Activated CD8-positive, alpha-beta memory T cell treated with anti-CD3 and anti-CD28 coated beads, Interleukin-2, amount 10 ng/mL, durations not matched to agents 7 days and 5 days (primary cell): ENCODE data around the gene SLC15A3. TPM values are rescaled to one million over a fixed set of nuclear protein-coding genes. Genes with fewer than 3 reads are reported as not detected.
"Not testable (repeated sequence)": the region's sequence is repeated elsewhere in the genome, so short reads cannot be mapped to it uniquely, and the experiment has no call there.

Experiments
- ATAC-seq: fragments of 150-1000 bp; cut with Tn5 transposase; one replicate; pipeline ENCODE4 v1.10.0; 2021; ENCODE audit warnings: moderate library complexity
- CTCF ChIA-PET: fragments of 350-600 bp; sonication (Branson Sonifier 250); formaldehyde crosslinking; loops from one replicate; lab custom pipeline; 2021; ENCODE audit warnings: antibody characterized with exemption; lab: Charles Lee
- DNase-seq: peaks from one replicate; pipeline ENCODE4 v3.0.0-alpha.2; 2020
- H3K27ac Mint-ChIP-seq: one replicate; pipeline ENCODE4 v1.8.0; 2021; ENCODE audit warnings: mild to moderate bottlenecking, mixed read lengths
- H3K27me3 Mint-ChIP-seq: one replicate; pipeline ENCODE4 v1.8.0; 2021; ENCODE audit warnings: mixed read lengths
- H3K36me3 Mint-ChIP-seq: one replicate; pipeline ENCODE4 v1.8.0; 2021; ENCODE audit warnings: mild to moderate bottlenecking, mixed read lengths
- H3K4me1 Mint-ChIP-seq: one replicate; pipeline ENCODE4 v1.8.0; 2021; ENCODE audit warnings: mixed read lengths
- H3K4me3 Mint-ChIP-seq: one replicate; pipeline ENCODE4 v1.8.0; 2021; ENCODE audit warnings: mild to moderate bottlenecking, moderate library complexity, mixed read lengths
- H3K9me3 Mint-ChIP-seq: one replicate; pipeline ENCODE4 v1.8.0; 2022; ENCODE audit warnings: low read depth, mixed read lengths
- total RNA-seq, 2 experiments: library from RNA; stranded (reverse); gene quantifications; one replicate each; pipeline ENCODE4 v1.2.3, GENCODE V29; 2021

SLC15A3 gene
- total RNA-seq, 2 experiments from 2014 or later, result 0.30 to 0.96 TPM

DNA sequence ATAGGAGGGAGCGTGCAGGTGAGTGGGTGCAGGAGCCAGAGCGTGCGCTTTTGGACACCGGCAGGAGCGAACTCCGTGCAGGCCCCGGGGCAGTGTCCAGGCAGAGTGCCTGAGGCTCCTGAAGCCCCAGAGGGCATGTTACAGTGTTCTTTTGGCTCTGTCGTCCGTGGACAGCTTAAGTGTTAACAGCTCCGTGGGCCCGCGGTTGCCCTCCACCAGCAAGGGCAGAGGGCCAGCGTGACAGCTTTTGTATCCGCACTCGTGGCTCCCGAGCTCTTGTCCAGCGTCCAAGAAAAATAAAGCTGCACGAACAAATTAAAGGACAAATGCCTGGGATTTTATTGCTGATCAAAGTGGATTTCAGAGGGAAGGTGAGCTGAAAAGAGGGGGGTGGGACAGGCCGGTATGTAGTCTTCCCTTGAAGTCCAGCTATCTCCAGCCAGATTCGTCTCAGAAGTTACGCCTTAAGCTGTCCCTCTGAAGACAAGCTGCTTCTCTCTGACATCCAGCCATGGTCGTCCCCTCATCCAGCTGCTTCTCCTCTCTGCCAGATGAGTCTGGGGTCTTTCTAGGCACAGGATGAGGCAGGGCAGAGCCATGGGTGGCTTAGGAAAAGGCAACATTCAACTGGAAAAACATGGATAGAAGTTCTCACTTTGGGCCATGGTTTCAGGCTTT lies 39.0 kb downstream of the SLC15A3 start:
- no peak for ATAC-seq
- peaks cover 6% of the 10 kb centered on the region for H3K36me3 Mint-ChIP-seq

DNA sequence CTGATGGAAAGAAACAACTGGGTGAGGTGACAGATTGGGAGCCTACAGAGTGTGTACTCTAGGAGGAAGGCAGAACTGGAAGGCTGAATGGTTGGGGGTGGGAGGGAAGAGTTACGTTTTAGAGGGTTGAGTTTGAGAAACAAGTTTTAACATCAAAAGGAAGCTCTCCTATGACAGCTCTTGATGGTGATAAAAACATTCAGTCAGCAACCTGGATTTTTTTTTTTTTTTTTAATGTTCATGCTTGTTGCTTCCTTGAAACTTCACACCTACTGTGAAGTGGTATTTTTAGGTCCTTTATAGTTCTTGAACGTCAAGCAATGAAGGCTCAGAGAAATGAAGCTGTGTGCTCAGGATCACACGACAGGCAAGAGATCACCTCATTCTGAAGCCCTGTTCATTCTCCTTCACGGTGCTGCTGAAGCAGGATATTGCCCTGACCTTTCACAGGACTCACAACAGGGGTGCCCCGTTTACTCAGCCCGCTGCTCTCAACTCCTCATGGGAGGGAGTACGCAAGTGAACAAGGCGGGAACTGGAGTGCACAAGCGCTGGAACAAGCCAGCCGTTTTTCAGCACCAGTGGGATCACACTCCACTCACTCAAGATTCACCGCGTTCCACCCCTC lies 39.6 kb downstream of the SLC15A3 start:
- CTCF ChIA-PET, result interaction anchor here (0.9 to 5.8 kb wide), 6 partner anchors 12 to 217 kb away, joined by 3 to 38 read pairs (median 3); no protein-coding TSS in a partner anchor
- H3K4me1 Mint-ChIP-seq, result peaks cover 37% of the 10 kb centered on the region
- peaks cover 17% of the 10 kb centered on the region for H3K27me3 Mint-ChIP-seq
- H3K9me3 Mint-ChIP-seq, result no peaks in the 10 kb centered on the region
- peak overlapping the region; percentile 57 for H3K27ac Mint-ChIP-seq
- peaks cover 6% of the 10 kb centered on the region for H3K36me3 Mint-ChIP-seq
- no peak for ATAC-seq
- no peak overlapping the region for H3K4me3 Mint-ChIP-seq
- no peak for DNase-seq

More for the DNA sequence above, 39.0 kb downstream of the SLC15A3 start:
- no peak overlapping the region for H3K4me3 Mint-ChIP-seq
- peaks cover 36% of the 10 kb centered on the region for H3K4me1 Mint-ChIP-seq
- no peak for DNase-seq
- peak overlapping the region; percentile 98 for H3K27ac Mint-ChIP-seq
- H3K27me3 Mint-ChIP-seq, result peaks cover 17% of the 10 kb centered on the region
- CTCF ChIA-PET, result interaction anchor here (0.8 to 5.8 kb wide), 11 partner anchors 8 to 382 kb away, joined by 3 to 38 read pairs (median 4); partner anchors contain the start of genes SLC15A3 and VWCE
- no peaks in the 10 kb centered on the region for H3K9me3 Mint-ChIP-seq

DNA sequence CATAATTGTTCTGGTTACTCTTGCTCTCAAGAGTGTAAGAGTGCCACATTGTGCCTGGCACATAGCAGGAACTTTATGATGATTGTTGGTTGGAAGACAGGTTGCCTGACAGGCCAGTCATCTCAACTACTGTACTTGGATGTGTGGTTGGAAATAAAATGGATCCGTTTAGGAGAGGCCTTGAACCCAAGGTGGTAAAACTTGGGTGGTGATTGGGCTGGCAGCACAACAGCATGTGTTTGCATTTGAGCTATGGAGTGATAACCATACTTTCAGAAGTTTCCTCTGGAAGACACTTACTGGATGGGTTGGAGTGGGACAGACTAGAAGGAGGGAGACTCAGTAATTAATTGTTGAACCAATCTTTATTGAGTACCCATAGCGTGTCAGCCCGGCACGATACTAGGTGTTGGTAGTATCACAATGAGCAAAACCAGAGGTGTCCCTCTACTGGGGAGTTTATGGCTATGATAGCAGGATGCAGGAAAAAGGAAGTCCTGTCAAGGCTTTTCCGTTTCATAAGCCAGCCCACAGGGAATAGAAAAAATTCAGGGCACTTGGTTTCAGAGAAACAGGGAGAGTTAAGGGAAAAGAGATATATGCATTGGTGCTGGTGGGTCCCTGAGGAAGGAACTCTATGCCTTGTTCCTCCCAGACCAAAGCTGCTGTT lies 41.1 kb downstream of the SLC15A3 start:
- Mint-ChIP-seq H3K4me3 (no peak overlapping the region), H3K36me3 (peaks cover 2% of the 10 kb centered on the region), H3K27ac (no peak overlapping the region), H3K27me3 (peaks cover 17% of the 10 kb centered on the region), H3K9me3 (no peaks in the 10 kb centered on the region), H3K4me1 (peaks cover 34% of the 10 kb centered on the region)
- CTCF ChIA-PET, result interaction anchor here (0.9 to 1.1 kb wide), 2 partner anchors 23 to 73 kb away, joined by 3 to 4 read pairs; no protein-coding TSS in a partner anchor
- ATAC-seq (no peak), DNase-seq (no peak)

DNA sequence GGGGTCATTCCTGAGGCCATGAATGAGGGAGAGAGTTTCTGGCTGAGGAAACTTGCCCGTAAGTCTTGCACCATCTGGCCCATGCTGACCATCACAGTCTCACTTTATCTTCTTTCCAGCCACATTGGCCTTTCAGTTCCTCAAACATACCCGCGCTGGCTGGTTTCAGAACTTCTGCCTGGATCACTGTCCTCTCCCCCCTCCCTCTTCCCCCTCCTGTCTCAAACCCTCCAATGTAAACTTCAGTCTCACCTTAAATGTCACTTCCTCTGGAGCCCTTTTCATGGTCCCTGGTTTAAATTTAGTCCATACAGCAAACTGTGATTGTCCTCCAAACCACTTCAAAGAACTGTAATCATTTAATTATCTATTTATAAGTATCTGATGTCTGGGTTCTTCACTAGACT lies 41.7 kb downstream of the SLC15A3 start:
- H3K27ac Mint-ChIP-seq, result no peak overlapping the region
- peaks cover 35% of the 10 kb centered on the region for H3K4me1 Mint-ChIP-seq
- ATAC-seq, result no peak
- CTCF ChIA-PET, result no interaction called here
- no peaks in the 10 kb centered on the region for H3K9me3 Mint-ChIP-seq
- H3K4me3 Mint-ChIP-seq, result no peak overlapping the region
- peaks cover 2% of the 10 kb centered on the region for H3K36me3 Mint-ChIP-seq
- DNase-seq, result no peak
- peaks cover 17% of the 10 kb centered on the region for H3K27me3 Mint-ChIP-seq

DNA sequence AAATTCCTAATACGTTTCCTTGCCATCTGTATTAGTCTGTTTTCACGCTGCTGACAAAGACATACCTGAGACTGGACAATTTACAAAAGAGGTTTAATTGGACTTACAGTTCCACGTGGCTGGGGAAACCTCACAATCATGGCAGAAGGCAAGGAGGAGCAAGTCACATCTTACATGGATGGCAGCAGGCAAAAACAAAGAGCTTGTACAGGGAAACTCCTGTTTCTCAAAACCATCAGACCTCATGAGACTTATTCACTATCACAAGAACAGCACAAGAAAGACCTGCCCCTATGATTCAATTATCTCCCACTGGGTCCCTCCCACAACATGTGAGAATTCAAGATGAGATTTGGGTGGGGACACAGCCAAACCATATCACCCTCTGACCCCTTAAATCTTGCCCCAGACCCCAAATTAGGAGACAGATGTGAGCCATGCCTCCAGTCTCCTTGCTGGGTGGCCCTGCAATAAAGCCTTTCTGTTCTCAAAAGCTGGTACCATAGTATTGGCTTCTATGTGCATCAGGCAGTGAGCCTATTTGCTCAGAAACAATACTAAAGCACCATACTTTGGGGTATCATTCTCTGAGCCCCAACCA lies 42.2 kb downstream of the SLC15A3 start:
- H3K36me3 Mint-ChIP-seq, H3K9me3 Mint-ChIP-seq, H3K4me3 Mint-ChIP-seq, CTCF ChIA-PET, DNase-seq, H3K27ac Mint-ChIP-seq, ATAC-seq: not testable (repeated sequence)
- H3K4me1 Mint-ChIP-seq, result peaks cover 40% of the 10 kb centered on the region
- peaks cover 17% of the 10 kb centered on the region for H3K27me3 Mint-ChIP-seq

DNA sequence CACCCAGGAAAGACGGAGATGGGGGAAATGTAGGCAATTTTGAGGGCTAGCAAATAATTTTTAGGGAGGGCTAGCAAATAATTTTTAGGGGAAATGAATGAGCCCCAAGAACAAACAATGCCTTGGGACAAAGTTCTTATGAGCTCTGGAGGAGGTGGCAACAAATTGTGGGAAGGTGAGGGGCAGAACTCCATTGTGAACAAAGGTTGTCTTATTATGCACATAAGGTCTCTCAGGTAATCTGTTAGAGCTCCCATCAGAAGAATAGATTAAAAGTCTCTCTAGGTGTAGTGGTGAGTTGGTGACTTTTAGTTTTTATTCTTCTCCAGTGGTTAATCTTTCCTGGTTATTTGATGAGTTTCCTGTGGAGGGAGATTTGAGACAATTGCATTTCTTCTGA lies 43.2 kb downstream of the SLC15A3 start:
- CTCF ChIA-PET, result no interaction called here

DNA sequence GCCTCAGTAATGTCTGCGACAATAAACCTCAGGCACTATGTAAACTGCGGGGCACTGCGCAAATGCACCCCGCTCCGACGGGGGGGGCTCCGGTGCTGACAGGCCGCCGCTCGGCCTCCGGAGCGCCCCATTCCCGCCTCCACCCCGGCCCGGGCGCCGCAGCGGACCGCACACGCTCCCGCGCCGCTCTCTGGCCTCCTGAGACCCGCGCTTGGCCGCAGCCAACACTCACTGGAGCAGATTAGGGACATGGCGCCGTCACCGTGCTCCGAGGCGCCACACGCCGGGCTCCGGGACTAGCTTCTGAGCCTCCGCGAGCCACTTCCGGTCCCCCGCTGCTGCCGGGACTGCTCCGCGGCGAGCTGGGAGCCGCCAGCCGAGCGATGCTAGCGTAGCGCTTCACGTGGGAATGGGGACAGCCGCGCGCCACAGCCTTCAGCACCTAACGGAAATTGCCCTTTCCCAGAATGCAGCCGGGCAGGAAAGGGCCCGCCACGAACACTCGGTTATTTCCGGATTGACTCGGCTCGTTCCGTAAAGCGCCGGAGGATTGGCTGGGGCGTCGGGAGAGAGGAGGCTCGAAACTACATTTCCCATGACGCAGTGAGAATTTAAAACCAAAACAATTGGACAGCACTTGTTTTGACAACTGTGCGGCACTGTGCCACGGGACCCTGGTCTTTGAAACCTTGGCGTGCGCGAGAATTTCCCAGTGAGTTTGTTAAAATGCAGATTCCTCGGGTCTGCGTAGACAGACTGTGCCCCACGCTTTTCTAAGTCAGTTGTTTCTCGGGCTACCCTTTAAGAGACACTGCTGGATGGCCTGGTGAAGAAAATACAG lies 45.6 kb downstream of the SLC15A3 start, which contains the start of gene PRPF19:
TSS of gene PRPF19 (minus strand) at position 454 of the 841 bp plus-strand sequence. CDS start at position 251, 203 bp downstream.
- Mint-ChIP-seq H3K27me3 (peaks cover 14% of the 10 kb centered on the region), H3K4me3 (peak within 1 kb of the TSS; percentile 78), H3K9me3 (no peaks in the 10 kb centered on the region), H3K27ac (peak within 1 kb of the TSS; percentile 92), H3K36me3 (peaks cover 15% of the 10 kb centered on the region), H3K4me1 (peaks cover 35% of the 10 kb centered on the region)
- ATAC-seq (peak; percentile 96), DNase-seq (peak; percentile 99)
- CTCF ChIA-PET, result interaction anchor here (0.6 to 13.0 kb wide), 10 partner anchors 7 to 155 kb away, joined by 3 to 230 read pairs (median 5); partner anchors contain the start of gene TMEM109

More for the DNA sequence above, 43.2 kb downstream of the SLC15A3 start:
- H3K4me1 Mint-ChIP-seq, result peaks cover 47% of the 10 kb centered on the region
- H3K4me3 Mint-ChIP-seq, result no peak overlapping the region
- peaks cover 17% of the 10 kb centered on the region for H3K27me3 Mint-ChIP-seq
- DNase-seq, result no peak
- no peaks in the 10 kb centered on the region for H3K9me3 Mint-ChIP-seq
- H3K27ac Mint-ChIP-seq, result no peak overlapping the region
- H3K36me3 Mint-ChIP-seq, result peaks cover 3% of the 10 kb centered on the region
- ATAC-seq, result no peak

DNA sequence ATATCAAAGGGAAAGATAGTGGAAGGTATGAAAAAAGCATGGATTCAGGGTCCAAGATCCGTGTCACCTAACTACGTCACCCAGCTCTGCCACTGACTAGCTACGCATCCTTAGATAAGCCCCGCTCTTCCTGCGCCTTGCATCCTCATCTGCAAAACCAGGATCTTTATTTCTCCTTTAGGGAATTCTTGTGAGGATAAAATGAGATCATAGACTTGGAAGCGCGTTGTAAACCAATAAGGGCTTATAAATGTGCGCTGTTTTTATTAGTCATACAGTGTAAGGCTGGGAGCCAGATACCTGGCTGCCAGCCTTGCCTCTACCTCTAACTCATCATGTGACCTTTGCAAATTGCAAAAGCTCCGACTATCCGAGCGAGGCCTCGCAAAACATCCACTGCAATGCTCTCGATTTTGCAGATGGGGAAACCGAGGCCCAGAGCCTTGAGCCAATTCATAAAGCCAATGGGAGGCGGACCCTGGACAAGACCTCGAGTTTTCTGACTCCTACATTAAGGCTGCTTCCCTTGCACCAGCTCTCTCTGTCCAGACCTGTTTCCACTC lies 46.3 kb downstream of the SLC15A3 start:
- H3K27ac Mint-ChIP-seq, result peak overlapping the region; percentile 92
- H3K27me3 Mint-ChIP-seq, result peaks cover 11% of the 10 kb centered on the region
- no peak for ATAC-seq

DNA sequence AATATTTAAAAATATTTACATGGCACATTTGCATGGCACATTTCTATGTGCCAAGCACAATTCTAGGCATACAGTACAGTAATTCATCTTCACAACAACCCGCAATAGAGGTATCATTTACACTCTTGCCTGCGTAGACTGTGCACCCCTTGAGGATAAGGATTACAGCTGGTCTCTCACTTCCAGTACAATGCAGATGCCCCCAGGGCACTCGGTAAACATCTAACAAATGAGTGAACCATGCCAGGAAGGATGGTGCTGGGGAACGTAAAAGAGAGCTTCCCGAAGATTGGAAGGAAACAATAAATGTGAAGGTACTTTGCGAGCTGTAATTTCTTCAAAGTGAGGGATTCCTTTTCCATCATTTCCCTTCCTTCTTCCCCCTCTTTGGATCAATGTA lies 46.9 kb downstream of the SLC15A3 start:
- peak overlapping the region; percentile 92 for H3K27ac Mint-ChIP-seq
- peaks cover 11% of the 10 kb centered on the region for H3K27me3 Mint-ChIP-seq
- peaks cover 33% of the 10 kb centered on the region for H3K4me1 Mint-ChIP-seq
- peaks cover 23% of the 10 kb centered on the region for H3K36me3 Mint-ChIP-seq
- CTCF ChIA-PET, result interaction anchor here (1.3 to 13.0 kb wide), 9 partner anchors 9 to 71 kb away, joined by 3 to 230 read pairs (median 6); partner anchors contain the start of gene TMEM109
- no peaks in the 10 kb centered on the region for H3K9me3 Mint-ChIP-seq
- peak overlapping the region; percentile 78 for H3K4me3 Mint-ChIP-seq
- DNase-seq (no peak), ATAC-seq (no peak)

More for the DNA sequence above, 46.3 kb downstream of the SLC15A3 start:
- peaks cover 19% of the 10 kb centered on the region for H3K36me3 Mint-ChIP-seq
- no peaks in the 10 kb centered on the region for H3K9me3 Mint-ChIP-seq
- peaks cover 33% of the 10 kb centered on the region for H3K4me1 Mint-ChIP-seq
- peak overlapping the region; percentile 78 for H3K4me3 Mint-ChIP-seq
- CTCF ChIA-PET, result interaction anchor here (0.6 to 13.0 kb wide), 11 partner anchors 8 to 155 kb away, joined by 3 to 230 read pairs (median 4); partner anchors contain the start of gene TMEM109
- no peak for DNase-seq

DNA sequence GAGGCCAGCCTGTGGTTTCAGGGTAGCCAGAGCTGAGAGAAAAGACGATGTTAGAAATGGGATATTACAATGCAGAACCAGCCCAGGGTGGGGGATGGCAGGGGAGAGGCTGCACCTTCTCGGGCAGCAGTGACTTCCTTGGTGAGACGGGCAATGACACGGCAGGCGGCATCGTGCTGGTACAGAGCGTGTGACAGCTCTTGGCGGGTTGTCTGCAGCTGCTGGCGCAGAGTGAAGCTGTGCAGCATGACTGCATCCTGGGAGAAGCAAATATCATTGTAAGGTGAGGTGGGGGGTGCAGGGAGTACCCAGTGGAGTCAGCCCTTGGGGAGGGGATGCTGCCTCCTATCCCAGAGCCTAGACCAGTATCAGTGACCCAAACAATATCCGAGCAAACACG lies 49.4 kb downstream of the SLC15A3 start:
- peaks cover 37% of the 10 kb centered on the region for H3K36me3 Mint-ChIP-seq
- no peaks in the 10 kb centered on the region for H3K27me3 Mint-ChIP-seq

DNA sequence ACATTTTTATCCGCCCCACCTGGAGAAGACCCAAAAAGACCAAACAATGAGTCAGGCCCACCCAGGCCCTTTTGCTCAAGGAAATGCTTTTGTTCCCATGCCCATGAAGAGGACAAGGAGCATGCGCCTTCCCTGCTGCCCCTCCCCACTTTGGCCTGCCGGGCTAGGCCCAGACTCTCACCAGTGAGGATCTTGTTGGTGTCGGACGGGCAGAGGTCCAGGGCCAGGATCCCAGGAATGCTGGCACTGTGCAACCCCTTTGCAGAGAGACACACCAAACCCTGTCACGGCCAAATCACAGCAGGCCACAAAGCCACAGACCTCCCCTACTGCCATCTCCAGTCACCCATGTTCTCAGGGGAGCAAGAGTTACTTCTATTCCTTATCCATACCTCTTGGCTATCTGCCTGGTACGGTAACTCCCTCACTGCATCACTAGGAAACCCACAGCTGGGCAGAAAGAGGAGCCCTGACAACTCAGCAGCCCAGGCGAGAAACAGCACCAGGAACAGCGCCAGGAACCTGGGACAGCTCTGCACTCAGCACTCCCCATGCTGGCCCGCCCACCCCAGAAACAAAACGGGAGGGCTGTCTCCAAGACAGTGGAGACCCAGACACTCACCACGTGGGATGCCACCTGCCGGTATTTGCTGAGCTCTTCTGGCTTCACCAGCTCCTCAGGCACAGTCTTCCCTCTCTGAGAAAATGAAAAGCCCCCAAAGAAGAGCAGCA lies 51.1 kb downstream of the SLC15A3 start:
- H3K27ac Mint-ChIP-seq, result no peak overlapping the region
- DNase-seq (no peak), ATAC-seq (no peak)
- H3K9me3 Mint-ChIP-seq, result no peaks in the 10 kb centered on the region
- peaks cover 25% of the 10 kb centered on the region for H3K4me1 Mint-ChIP-seq
- peaks cover 51% of the 10 kb centered on the region for H3K36me3 Mint-ChIP-seq
- CTCF ChIA-PET, result interaction anchor here (1.2 to 13.0 kb wide), 9 partner anchors 11 to 129 kb away, joined by 3 to 230 read pairs (median 7); partner anchors contain the start of gene TMEM109
- no peaks in the 10 kb centered on the region for H3K27me3 Mint-ChIP-seq
- no peak overlapping the region for H3K4me3 Mint-ChIP-seq

More for the DNA sequence above, 49.4 kb downstream of the SLC15A3 start:
- DNase-seq (no peak), ATAC-seq (no peak)
- no peaks in the 10 kb centered on the region for H3K9me3 Mint-ChIP-seq
- H3K4me3 Mint-ChIP-seq, result no peak overlapping the region
- CTCF ChIA-PET, result interaction anchor here (4.0 to 13.0 kb wide), 4 partner anchors 11 to 69 kb away, joined by 26 to 230 read pairs (median 32); partner anchors contain the start of gene TMEM109
- H3K4me1 Mint-ChIP-seq, result peaks cover 33% of the 10 kb centered on the region
- H3K27ac Mint-ChIP-seq, result no peak overlapping the region
